HAP-1 (cell line): ENCODE results near the gene DUS2.

Experiments
- DNase-seq, 2 experiments: peaks; one replicate each; pipeline ENCODE4 v3.0.0-alpha.2; 2016 to 2020; ENCODE audit warnings: low spot score in 2 of 2
- H3K27me3 ChIP-seq: fragments of 250-450 bp; sonication (Bioruptor Pico); 2 replicates; pipeline ENCODE4 v1.5.1; 2020; ENCODE audit warnings: low read depth, mild to moderate bottlenecking, moderate library complexity
- H3K36me3 ChIP-seq: fragments of 250-450 bp; sonication (Bioruptor Pico); replicated peaks from 2 replicates; pipeline ENCODE4 v1.5.1; 2020; ENCODE audit warnings: mild to moderate bottlenecking
- H3K4me1 ChIP-seq: fragments of 250-450 bp; sonication (Bioruptor Pico); 2 replicates; pipeline ENCODE4 v1.5.1; 2020; ENCODE audit warnings: mild to moderate bottlenecking
- H3K4me3 ChIP-seq: fragments of 250-450 bp; sonication (Bioruptor Pico); 2 replicates; pipeline ENCODE4 v1.5.1; 2020; ENCODE audit warnings: mild to moderate bottlenecking, moderate library complexity
- H3K9me3 ChIP-seq: fragments of 250-450 bp; sonication (Bioruptor Pico); 2 replicates; pipeline ENCODE4 v1.5.1; 2020; ENCODE audit warnings: mild to moderate bottlenecking, moderate library complexity
- in situ Hi-C: fragments of 300-500 bp; cut with MboI; formaldehyde crosslinking; loops from 3 replicates; pipeline ENCODE4 v1.14.3; 2020; ENCODE audit warnings: low sequenced_read_pairs, inconsistent platforms, mixed read lengths

The DUS2 gene

GRCh38 chr16:68082629-68083238, 59.6 kb downstream of the DUS2 start:
- Histone ChIP-seq H3K4me3 (no peak overlapping the region), H3K36me3 (peaks cover 11% of the 10 kb centered on the region; the same call in 1 of the 2 replicates), H3K4me1 (peaks cover 13% of the 10 kb centered on the region), H3K9me3 (no peaks in the 10 kb centered on the region), H3K27me3 (no peaks in the 10 kb centered on the region)
- no peak for DNase-seq
- in situ Hi-C loops = no loop called here

- Histone ChIP-seq H3K4me3 (no peak overlapping the region), H3K9me3 (no peaks in the 10 kb centered on the region), H3K27me3 (no peaks in the 10 kb centered on the region), H3K36me3 (peaks cover 10% of the 10 kb centered on the region; the same call in 1 of the 2 replicates), H3K4me1 (peaks cover 17% of the 10 kb centered on the region)
- DNase-seq = no peak
- in situ Hi-C loops = no loop called here
These were observed 60.2 kb downstream of the DUS2 start for GRCh38 chr16:68083239-68083781.

GRCh38 chr16:68083861-68084503, 60.9 kb downstream of the DUS2 start:
- peak overlapping the region; percentile 49; the same call in 1 of the 2 replicates for H3K4me3 ChIP-seq
- peaks cover 3% of the 10 kb centered on the region; the same call in 1 of the 2 replicates for H3K36me3 ChIP-seq
- no peaks in the 10 kb centered on the region for H3K9me3 ChIP-seq
- no peaks in the 10 kb centered on the region for H3K27me3 ChIP-seq
- peaks cover 18% of the 10 kb centered on the region for H3K4me1 ChIP-seq
- no peak for DNase-seq
- in situ Hi-C loops = no loop called here

- in situ Hi-C loops = no loop called here
- Histone ChIP-seq H3K36me3 (0 out of 2 replicates have a peak, but pooled peaks cover 3% of the 10 kb centered on the region), H3K4me3 (peak overlapping the region; percentile 49), H3K4me1 (peaks cover 25% of the 10 kb centered on the region), H3K9me3 (no peaks in the 10 kb centered on the region), H3K27me3 (no peaks in the 10 kb centered on the region)
- peak; percentile 90 to 92 for DNase-seq
These were observed 61.6 kb downstream of the DUS2 start for GRCh38 chr16:68084504-68085258.

- Histone ChIP-seq H3K36me3 (0 out of 2 replicates have a peak, but pooled peaks cover 3% of the 10 kb centered on the region), H3K4me1 (peaks cover 30% of the 10 kb centered on the region), H3K9me3 (no peaks in the 10 kb centered on the region), H3K27me3 (no peaks in the 10 kb centered on the region), H3K4me3 (peak within 1 kb of the TSS; percentile 79)
- in situ Hi-C loops = no loop called here
- DNase-seq = peak; percentile 21 to 99
These were observed 62.4 kb downstream of the DUS2 start, which contains the start of gene NFATC3 for GRCh38 chr16:68085259-68086071. TSS of gene NFATC3 (plus strand) at chr16:68085370. CDS start at chr16:68085682, 312 bp downstream.

- Histone ChIP-seq H3K4me1 (peaks cover 32% of the 10 kb centered on the region), H3K9me3 (no peaks in the 10 kb centered on the region), H3K36me3 (0 out of 2 replicates have a peak, but pooled peaks cover 3% of the 10 kb centered on the region), H3K4me3 (peak overlapping the region; percentile 79), H3K27me3 (no peaks in the 10 kb centered on the region)
- DNase-seq = peak in 1 of 2 experiments; percentile 77
- in situ Hi-C loops = no loop called here
These were observed 63.3 kb downstream of the DUS2 start for GRCh38 chr16:68086336-68086841.

GRCh38 chr16:68086860-68087268, 63.8 kb downstream of the DUS2 start:
- Histone ChIP-seq H3K9me3 (no peaks in the 10 kb centered on the region), H3K27me3 (no peaks in the 10 kb centered on the region), H3K4me3 (peak overlapping the region; percentile 79), H3K4me1 (peaks cover 32% of the 10 kb centered on the region), H3K36me3 (0 out of 2 replicates have a peak, but pooled peaks cover 3% of the 10 kb centered on the region)
- in situ Hi-C loops = no loop called here
- peak in 1 of 2 experiments; percentile 22 for DNase-seq

- in situ Hi-C loops = no loop called here
These were observed 64.6 kb downstream of the DUS2 start for GRCh38 chr16:68087688-68088087.

GRCh38 chr16:68088130-68088972, 65.3 kb downstream of the DUS2 start:
- Histone ChIP-seq H3K27me3 (no peaks in the 10 kb centered on the region), H3K4me1 (peaks cover 32% of the 10 kb centered on the region), H3K9me3 (no peaks in the 10 kb centered on the region), H3K36me3 (0 out of 2 replicates have a peak, but pooled peaks cover 3% of the 10 kb centered on the region), H3K4me3 (no peak overlapping the region)
- DNase-seq = no peak
- in situ Hi-C loops = no loop called here

More at GRCh38 chr16:68087688-68088087, 64.6 kb downstream of the DUS2 start:
- peak overlapping the region; percentile 79 for H3K4me3 ChIP-seq
- H3K36me3 ChIP-seq = 0 out of 2 replicates have a peak, but pooled peaks cover 3% of the 10 kb centered on the region
- peaks cover 32% of the 10 kb centered on the region for H3K4me1 ChIP-seq
- H3K9me3 ChIP-seq = no peaks in the 10 kb centered on the region
- no peak for DNase-seq
- H3K27me3 ChIP-seq = no peaks in the 10 kb centered on the region

- H3K4me3 ChIP-seq = no peak overlapping the region
These were observed 66.0 kb downstream of the DUS2 start for GRCh38 chr16:68089067-68089466.

GRCh38 chr16:68090130-68090529, 67.0 kb downstream of the DUS2 start:
- in situ Hi-C loops = no loop called here
- DNase-seq = no peak
- H3K27me3 ChIP-seq = no peaks in the 10 kb centered on the region
- H3K9me3 ChIP-seq = no peaks in the 10 kb centered on the region
- no peak overlapping the region for H3K4me3 ChIP-seq
- peaks cover 23% of the 10 kb centered on the region for H3K4me1 ChIP-seq
- 0 out of 2 replicates have a peak, but pooled peaks cover 3% of the 10 kb centered on the region for H3K36me3 ChIP-seq

More at GRCh38 chr16:68089067-68089466, 66.0 kb downstream of the DUS2 start:
- no peak for DNase-seq
- in situ Hi-C loops = no loop called here
- Histone ChIP-seq H3K4me1 (peaks cover 31% of the 10 kb centered on the region), H3K36me3 (0 out of 2 replicates have a peak, but pooled peaks cover 3% of the 10 kb centered on the region), H3K9me3 (no peaks in the 10 kb centered on the region), H3K27me3 (no peaks in the 10 kb centered on the region)

GRCh38 chr16:68090533-68090932, 67.4 kb downstream of the DUS2 start:
- in situ Hi-C loops = no loop called here
- peaks cover 23% of the 10 kb centered on the region for H3K4me1 ChIP-seq
- H3K9me3 ChIP-seq = no peaks in the 10 kb centered on the region
- no peaks in the 10 kb centered on the region for H3K27me3 ChIP-seq
- 0 out of 2 replicates have a peak, but pooled peaks cover under 1% of the 10 kb centered on the region for H3K36me3 ChIP-seq
- DNase-seq = no peak
- no peak overlapping the region for H3K4me3 ChIP-seq
